GM19324 (cell line): Measurements from ENCODE around the gene MYOCD.

Experiments
- ATAC-seq: cut with Tn5 transposase; IDR thresholded peaks from one replicate; pipeline ENCODE4 v1.9.1; 2021; ENCODE audit warnings: mild to moderate bottlenecking, moderate library complexity; ENCODE audit not compliant: unreplicated experiment, low FRiP score

Gene MYOCD

GRCh38 chr17:12815642-12816141, 150.0 kb downstream of the MYOCD start:
- peak; percentile 94 for ATAC-seq
